RWPE1 (cell line): ENCODE results near the gene SCUBE3.

ENCODE experiments used
- CTCF ChIA-PET: fragments of 350-600 bp; sonication (Branson Sonifier 250); formaldehyde crosslinking; extraction: SDS; loops from one replicate; lab custom pipeline; 2021; lab: Yijun Ruan, JAX
- POLR2A ChIA-PET: fragments of 400-600 bp; formaldehyde crosslinking; extraction: SDS; loops from one replicate; lab custom pipeline; 2020; ENCODE audit warnings: antibody characterized with exemption; ENCODE audit not compliant: low non-redundant PET; lab: Yijun Ruan, JAX
- DNase-seq: peaks from one replicate; pipeline ENCODE4 v3.0.0; 2012; ENCODE audit warnings: low spot score
- H3K27ac ChIP-seq: fragments of 450-650 bp; 2 replicates; pipeline ENCODE4 v1.5.1; 2017
- TF ChIP-seq, protein P1 (sequence below): fragments of 450-650 bp; conservative IDR thresholded peaks from 2 replicates; pipeline ENCODE4 v1.5.1; 2017; ENCODE audit warnings: low read depth, mild to moderate bottlenecking

The SCUBE3 gene

DNA sequence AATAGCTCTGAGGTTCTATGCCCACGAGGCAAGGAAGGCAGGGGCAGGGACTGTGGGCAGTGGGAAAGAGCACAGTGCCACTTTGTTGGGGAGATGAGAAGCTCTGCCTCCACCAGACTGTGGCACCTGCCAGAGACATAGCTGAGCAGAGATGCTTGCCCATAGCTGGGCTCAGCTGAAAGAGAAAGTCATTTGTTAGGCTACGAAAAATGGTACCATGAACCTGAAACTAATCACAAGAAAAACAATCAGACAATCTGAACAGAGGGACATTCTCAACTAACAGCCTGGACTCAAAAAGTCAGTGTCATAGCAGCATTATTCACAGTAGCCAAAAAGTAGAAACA, 39.7 kb upstream of the SCUBE3 start:
- DNase-seq: no peak
- H3K27ac ChIP-seq: no peak overlapping the region
- POLR2A ChIA-PET: no interaction called here
- CTCF ChIA-PET: interaction anchor here (0.7 to 1.5 kb wide), 2 partner anchors 9 to 345 kb away, joined by 3 read pairs; no protein-coding TSS in a partner anchor
- TF ChIP-seq, protein P1, sequence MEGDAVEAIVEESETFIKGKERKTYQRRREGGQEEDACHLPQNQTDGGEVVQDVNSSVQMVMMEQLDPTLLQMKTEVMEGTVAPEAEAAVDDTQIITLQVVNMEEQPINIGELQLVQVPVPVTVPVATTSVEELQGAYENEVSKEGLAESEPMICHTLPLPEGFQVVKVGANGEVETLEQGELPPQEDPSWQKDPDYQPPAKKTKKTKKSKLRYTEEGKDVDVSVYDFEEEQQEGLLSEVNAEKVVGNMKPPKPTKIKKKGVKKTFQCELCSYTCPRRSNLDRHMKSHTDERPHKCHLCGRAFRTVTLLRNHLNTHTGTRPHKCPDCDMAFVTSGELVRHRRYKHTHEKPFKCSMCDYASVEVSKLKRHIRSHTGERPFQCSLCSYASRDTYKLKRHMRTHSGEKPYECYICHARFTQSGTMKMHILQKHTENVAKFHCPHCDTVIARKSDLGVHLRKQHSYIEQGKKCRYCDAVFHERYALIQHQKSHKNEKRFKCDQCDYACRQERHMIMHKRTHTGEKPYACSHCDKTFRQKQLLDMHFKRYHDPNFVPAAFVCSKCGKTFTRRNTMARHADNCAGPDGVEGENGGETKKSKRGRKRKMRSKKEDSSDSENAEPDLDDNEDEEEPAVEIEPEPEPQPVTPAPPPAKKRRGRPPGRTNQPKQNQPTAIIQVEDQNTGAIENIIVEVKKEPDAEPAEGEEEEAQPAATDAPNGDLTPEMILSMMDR: no peak

DNA sequence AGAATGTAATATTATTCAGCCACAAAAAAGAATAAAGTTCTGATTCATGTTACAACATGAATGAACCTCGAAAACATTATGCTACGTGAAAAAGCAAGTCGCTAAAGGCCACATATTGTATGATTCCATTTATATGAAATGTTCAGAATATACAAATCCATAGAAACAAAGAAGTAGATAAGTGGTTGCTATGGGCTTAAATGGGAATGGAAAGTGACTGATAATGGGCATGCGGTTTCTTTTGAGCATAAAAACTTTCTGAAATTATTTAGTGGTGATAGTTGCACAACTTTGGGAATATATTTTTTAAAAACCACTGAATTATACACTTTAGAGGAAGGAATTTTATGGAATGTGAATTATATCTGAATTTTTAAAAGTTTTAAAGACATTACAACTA, 39.3 kb upstream of the SCUBE3 start:
- TF ChIP-seq, protein P1: no peak
- ChIA-PET CTCF (interaction anchor here (0.9 to 1.5 kb wide), 2 partner anchors 10 to 31 kb away, joined by 3 to 5 read pairs; no protein-coding TSS in a partner anchor), POLR2A (no interaction called here)
- no peak for DNase-seq
- H3K27ac ChIP-seq: no peak overlapping the region

DNA sequence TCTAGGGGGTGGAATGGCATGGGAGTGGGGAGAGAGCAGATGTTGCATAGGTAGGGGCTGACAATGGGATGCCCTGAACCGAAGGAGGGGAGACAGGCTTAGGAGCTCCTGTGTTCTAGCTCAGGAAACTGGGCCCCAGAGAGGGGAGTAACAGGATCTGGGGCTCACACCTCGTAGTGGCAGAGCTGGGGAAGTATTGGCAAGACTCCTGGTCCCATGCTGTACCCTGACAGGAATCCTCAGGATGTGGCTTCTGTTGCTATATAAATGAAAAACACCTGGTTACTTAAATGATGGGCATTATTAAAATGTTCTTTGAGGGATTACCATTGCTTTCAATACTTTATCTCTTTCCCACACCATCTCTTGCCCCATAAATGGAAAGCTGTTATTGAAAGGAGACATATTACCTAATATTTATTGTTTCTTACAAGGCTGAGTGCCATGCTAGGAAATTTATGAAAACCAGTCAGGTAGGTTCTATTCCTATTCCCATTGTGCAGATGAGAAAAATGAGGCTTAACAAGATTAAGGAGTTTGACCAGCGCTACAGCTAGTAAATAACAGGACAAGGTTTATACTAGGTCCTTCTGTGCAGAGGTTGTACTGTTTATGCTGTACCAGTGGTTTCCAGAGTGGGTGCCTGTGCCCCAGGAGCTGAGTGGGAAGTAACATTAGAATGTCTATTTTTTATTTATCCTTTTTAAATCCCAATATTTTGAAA, 37.3 kb upstream of the SCUBE3 start:
- TF ChIP-seq, protein P1: no peak
- ChIA-PET CTCF (interaction anchor here (0.6 kb wide), 1 partner anchor 184 kb away, joined by 3 read pairs; no protein-coding TSS in a partner anchor), POLR2A (no interaction called here)
- no peak overlapping the region for H3K27ac ChIP-seq
- DNase-seq: no peak

DNA sequence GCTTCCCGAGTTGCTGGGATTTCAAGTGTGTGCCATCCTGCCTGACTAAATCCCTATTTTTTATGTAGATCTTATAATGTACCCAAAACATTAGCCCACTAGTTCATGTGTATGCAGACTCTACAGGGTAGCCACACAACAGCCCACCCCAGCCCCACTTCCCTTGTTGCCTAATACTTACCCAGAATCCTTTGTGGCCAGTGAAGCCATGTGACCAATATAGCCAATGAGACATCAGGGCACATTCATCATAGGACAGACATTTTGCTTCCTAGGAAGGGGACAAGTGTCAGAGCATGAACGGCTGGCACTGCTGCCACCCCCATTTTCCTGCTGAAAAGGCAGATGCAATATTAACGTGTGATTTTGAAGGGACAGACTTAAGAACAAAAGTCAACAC, 36.6 kb upstream of the SCUBE3 start:
- ChIA-PET CTCF (no interaction called here), POLR2A (no interaction called here)
- H3K27ac ChIP-seq: no peak overlapping the region
- TF ChIP-seq, protein P1: no peak
- no peak for DNase-seq

DNA sequence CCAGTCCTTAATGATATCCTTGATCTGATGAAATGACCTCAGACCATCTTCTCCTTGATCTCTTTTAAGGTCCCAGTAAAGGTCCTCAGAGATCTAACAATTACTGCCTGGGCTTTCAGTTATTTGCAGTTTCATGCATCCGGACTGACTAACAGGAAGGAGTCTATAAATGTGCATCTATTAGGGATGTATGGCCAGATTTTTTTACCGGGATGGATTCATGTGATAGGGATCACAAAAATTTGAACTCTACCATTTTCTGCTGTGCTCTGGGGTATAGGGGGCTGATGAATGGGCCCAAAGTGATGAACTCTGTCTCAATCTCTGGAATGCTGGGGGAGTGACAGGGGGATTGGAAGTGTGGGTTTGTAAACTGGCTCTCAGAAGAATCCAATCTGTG, 36.2 kb upstream of the SCUBE3 start:
- ChIA-PET CTCF (no interaction called here), POLR2A (no interaction called here)
- DNase-seq: no peak
- TF ChIP-seq, protein P1: no peak
- H3K27ac ChIP-seq: no peak overlapping the region

DNA sequence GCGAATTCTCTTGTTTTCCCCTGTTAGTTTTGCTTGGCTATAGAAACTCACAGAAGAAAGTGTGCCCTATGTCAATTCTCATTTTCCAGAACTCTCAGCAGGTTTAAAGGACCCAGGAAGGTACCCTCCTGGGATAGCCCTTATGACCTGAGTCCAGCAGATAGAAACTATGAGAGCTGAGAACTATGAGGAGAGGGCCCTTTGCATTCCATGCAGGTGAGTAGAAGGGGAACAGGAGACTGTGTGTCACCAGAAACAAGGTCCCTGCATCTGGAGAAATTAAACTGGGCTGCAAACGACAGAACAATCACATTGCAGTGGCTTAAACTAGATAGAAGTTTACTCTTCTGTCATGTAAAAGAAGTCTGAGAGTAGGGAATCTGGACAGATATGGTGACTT, 35.7 kb upstream of the SCUBE3 start:
- CTCF ChIA-PET: no interaction called here
- POLR2A ChIA-PET: no interaction called here
- H3K27ac ChIP-seq: no peak overlapping the region
- TF ChIP-seq, protein P1: no peak
- DNase-seq: no peak
